SU-DHL-6 (cell line): ENCODE data around the gene CNTN2.

ENCODE experiments used
- H2AFZ ChIP-seq: fragments of 200-600 bp; sonication (generic); 2 replicates; pipeline ENCODE4 v1.6.1; 2014; ENCODE audit warnings: low read depth, mild to moderate bottlenecking, moderate library complexity, mixed read lengths, antibody characterized with exemption, low read length; ENCODE audit not compliant: severe bottlenecking
- H3F3A ChIP-seq: fragments of 200-600 bp; shearing (Covaris generic); 2 replicates; pipeline ENCODE4 v1.6.0; 2016; ENCODE audit warnings: antibody characterized with exemption, mild to moderate bottlenecking; ENCODE audit not compliant: insufficient read depth
- H3K27ac ChIP-seq: fragments of 200-600 bp; sonication (generic); 2 replicates; pipeline ENCODE4 v1.5.1; 2016; ENCODE audit warnings: low read depth, mild to moderate bottlenecking, low read length, moderate library complexity, mixed read lengths
- H3K27me3 ChIP-seq: fragments of 200-600 bp; sonication (generic), shearing (Covaris generic); 2 replicates; pipeline ENCODE4 v1.6.0; 2014; ENCODE audit warnings: mild to moderate bottlenecking, low read length
- H3K36me3 ChIP-seq: fragments of 200-600 bp; sonication (generic); 2 replicates; pipeline ENCODE4 v1.6.1; 2014; ENCODE audit warnings: mild to moderate bottlenecking, low read length, mixed read lengths
- H3K4me2 ChIP-seq: fragments of 300-600, 200-600 bp; shearing (Covaris generic), sonication (generic); 2 replicates; pipeline ENCODE4 v1.6.0; 2014; ENCODE audit warnings: low read length, low read depth, mild to moderate bottlenecking; ENCODE audit not compliant: poor library complexity, severe bottlenecking
- H3K4me3 ChIP-seq: fragments of 200-600 bp; sonication (generic); 2 replicates; pipeline ENCODE4 v1.5.1; 2014; ENCODE audit warnings: antibody characterized with exemption, low read length, mild to moderate bottlenecking, mixed read lengths; ENCODE audit not compliant: insufficient read depth, poor library complexity, severe bottlenecking
- H3K79me2 ChIP-seq: fragments of 200-600 bp; sonication (generic); 2 replicates; pipeline ENCODE4 v1.6.1; 2014; ENCODE audit warnings: mild to moderate bottlenecking, low read length, moderate library complexity; ENCODE audit not compliant: insufficient read depth
- H3K9ac ChIP-seq: fragments of 200-600 bp; sonication (generic); 2 replicates; pipeline ENCODE4 v1.7.0; 2014; ENCODE audit warnings: mild to moderate bottlenecking, low read length
- H3K9me2 ChIP-seq: fragments of 200-600 bp; sonication (generic); replicated peaks from 2 replicates; pipeline ENCODE4 v1.6.1; 2014; ENCODE audit warnings: low read length; ENCODE audit not compliant: insufficient read depth
- H3K9me3 ChIP-seq: fragments of 200-600 bp; sonication (generic); 2 replicates; pipeline ENCODE4 v1.6.1; 2014; ENCODE audit warnings: low read length, mixed read lengths; ENCODE audit not compliant: insufficient read depth
- H4K20me1 ChIP-seq: fragments of 200-600 bp; sonication (generic); 2 replicates; pipeline ENCODE4 v1.6.1; 2014; ENCODE audit warnings: low read depth, mild to moderate bottlenecking, antibody characterized with exemption, low read length, moderate library complexity, mixed read lengths
- CTCF ChIP-seq: fragments of 200-600 bp; sonication (generic); IDR thresholded peaks from one replicate; pipeline ENCODE4 v1.5.1; 2017; ENCODE audit warnings: antibody characterized with exemption, mild to moderate bottlenecking, low read length, moderate library complexity; ENCODE audit not compliant: insufficient read depth, poor library complexity, severe bottlenecking
- EZH2phosphoT487 ChIP-seq: fragments of 200-600 bp; sonication (generic), shearing (Covaris generic); conservative IDR thresholded peaks from 2 replicates; pipeline ENCODE4 v1.6.1; 2018; ENCODE audit warnings: mild to moderate bottlenecking, antibody characterized with exemption, low read length, moderate library complexity, mixed read lengths

Gene CNTN2

DNA sequence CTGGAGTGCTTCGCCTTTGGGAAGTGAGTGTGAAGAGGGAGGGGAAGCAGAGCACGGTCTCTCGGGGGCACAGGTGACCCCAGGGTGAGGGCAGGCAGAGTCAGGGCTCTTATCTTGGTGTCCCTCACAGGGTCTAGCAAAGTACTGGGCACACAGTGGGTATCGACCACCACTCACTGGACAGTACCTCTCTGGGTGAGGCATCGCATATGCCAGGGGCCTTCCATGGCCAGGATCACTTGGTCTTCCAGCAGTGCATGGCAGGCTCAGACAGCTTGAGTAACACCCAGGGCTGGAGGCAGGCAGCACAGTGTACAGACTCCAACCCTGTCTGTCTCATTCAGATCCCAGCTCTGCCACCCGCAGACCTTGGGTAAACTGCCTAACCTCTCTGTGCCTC is 16.6 kb downstream of the CNTN2 start:
- H3K27ac ChIP-seq, result no peak overlapping the region
- no peak overlapping the region for H3K9ac ChIP-seq
- H3F3A ChIP-seq, result no peaks in the 10 kb centered on the region
- H3K4me3 ChIP-seq, result no peak overlapping the region
- no peak overlapping the region for H3K4me2 ChIP-seq
- no peak for TF ChIP-seq CTCF
- TF ChIP-seq EZH2phosphoT487, result no peak
- no peaks in the 10 kb centered on the region for H3K79me2 ChIP-seq
- no peaks in the 10 kb centered on the region for H3K27me3 ChIP-seq
- no peak overlapping the region for H2AFZ ChIP-seq
- H3K36me3 ChIP-seq, result no peaks in the 10 kb centered on the region
- H3K9me2 ChIP-seq, result no peaks in the 10 kb centered on the region
- no peaks in the 10 kb centered on the region for H4K20me1 ChIP-seq
- H3K9me3 ChIP-seq, result no peaks in the 10 kb centered on the region

DNA sequence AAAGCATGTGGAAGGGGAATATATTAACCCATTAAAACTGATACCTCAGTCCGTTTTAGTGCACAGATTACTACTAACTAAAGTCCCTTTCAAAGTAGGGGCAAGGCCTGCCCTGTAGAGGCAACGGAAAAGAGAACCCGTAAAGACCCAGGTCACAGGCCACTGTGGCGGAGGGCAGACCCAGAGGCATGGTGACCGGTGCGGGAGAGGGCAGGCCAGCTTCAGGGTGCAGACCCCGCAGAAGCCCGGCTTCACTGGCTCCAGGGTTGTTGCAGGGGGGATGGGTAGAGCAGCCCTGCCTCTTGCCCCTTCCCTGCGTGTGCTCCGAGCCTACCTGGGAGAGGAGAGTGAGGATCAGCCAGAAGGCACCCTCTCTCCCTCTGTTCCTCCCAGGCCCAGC is 17.7 kb downstream of the CNTN2 start:
- H2AFZ ChIP-seq, result no peak overlapping the region
- no peak overlapping the region for H3K4me2 ChIP-seq
- no peak for TF ChIP-seq EZH2phosphoT487
- no peaks in the 10 kb centered on the region for H3K9me3 ChIP-seq
- no peak overlapping the region for H3K27ac ChIP-seq
- H4K20me1 ChIP-seq, result no peaks in the 10 kb centered on the region
- H3K27me3 ChIP-seq, result no peaks in the 10 kb centered on the region
- no peaks in the 10 kb centered on the region for H3K9me2 ChIP-seq
- H3K4me3 ChIP-seq, result no peak overlapping the region
- no peak overlapping the region for H3K9ac ChIP-seq
- no peaks in the 10 kb centered on the region for H3F3A ChIP-seq
- H3K79me2 ChIP-seq, result no peaks in the 10 kb centered on the region
- no peaks in the 10 kb centered on the region for H3K36me3 ChIP-seq

DNA sequence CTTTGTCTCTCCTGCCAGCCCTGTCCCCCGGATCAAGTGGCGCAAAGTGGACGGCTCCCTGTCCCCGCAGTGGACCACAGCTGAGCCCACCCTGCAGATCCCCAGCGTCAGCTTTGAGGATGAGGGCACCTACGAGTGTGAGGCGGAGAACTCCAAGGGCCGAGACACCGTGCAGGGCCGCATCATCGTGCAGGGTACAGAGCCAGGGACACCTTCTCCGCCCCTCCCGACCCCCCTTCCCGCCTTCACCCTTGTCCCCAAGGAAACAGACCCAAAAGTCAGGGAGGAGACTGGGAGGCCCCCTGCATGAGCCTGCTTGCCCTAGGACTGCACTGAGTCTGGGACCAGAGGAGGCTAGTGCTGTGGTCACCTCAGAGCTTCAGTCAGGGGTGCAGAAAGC is 18.2 kb downstream of the CNTN2 start:
- H3K36me3 ChIP-seq, result no peaks in the 10 kb centered on the region
- no peak overlapping the region for H2AFZ ChIP-seq
- H3K4me2 ChIP-seq, result no peak overlapping the region
- H4K20me1 ChIP-seq, result no peaks in the 10 kb centered on the region
- H3F3A ChIP-seq, result no peaks in the 10 kb centered on the region
- no peaks in the 10 kb centered on the region for H3K79me2 ChIP-seq
- H3K9me2 ChIP-seq, result no peaks in the 10 kb centered on the region
- no peak overlapping the region for H3K4me3 ChIP-seq
- TF ChIP-seq EZH2phosphoT487, result no peak
- no peak for TF ChIP-seq CTCF
- H3K9me3 ChIP-seq, result no peaks in the 10 kb centered on the region
- H3K27ac ChIP-seq, result no peak overlapping the region
- no peaks in the 10 kb centered on the region for H3K27me3 ChIP-seq
- no peak overlapping the region for H3K9ac ChIP-seq

DNA sequence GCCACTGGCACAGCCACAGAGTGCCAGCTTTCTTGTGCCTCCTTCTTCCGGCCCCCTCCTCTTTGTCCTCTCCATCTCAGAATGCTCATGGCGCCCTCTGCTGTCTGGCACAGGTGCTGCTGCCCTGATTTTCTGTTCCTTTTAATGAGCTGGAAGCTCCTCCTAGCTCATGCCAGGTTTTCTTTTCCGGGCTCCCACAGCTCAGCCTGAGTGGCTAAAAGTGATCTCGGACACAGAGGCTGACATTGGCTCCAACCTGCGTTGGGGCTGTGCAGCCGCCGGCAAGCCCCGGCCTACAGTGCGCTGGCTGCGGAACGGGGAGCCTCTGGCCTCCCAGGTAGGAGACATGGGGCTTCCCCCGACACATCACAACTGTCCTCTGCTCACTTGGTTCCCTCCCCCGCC is 18.7 kb downstream of the CNTN2 start:
- Histone ChIP-seq H3K27me3 (no peaks in the 10 kb centered on the region), H3K9ac (no peak overlapping the region), H3K9me3 (no peaks in the 10 kb centered on the region), H3K36me3 (no peaks in the 10 kb centered on the region), H3F3A (no peaks in the 10 kb centered on the region), H3K79me2 (no peaks in the 10 kb centered on the region), H3K4me2 (no peak overlapping the region), H3K9me2 (no peaks in the 10 kb centered on the region), H4K20me1 (no peaks in the 10 kb centered on the region), H3K27ac (no peak overlapping the region), H3K4me3 (no peak overlapping the region), H2AFZ (no peak overlapping the region)
- no peak for TF ChIP-seq EZH2phosphoT487
- peak; percentile 91 for TF ChIP-seq CTCF
